Activated T-cell treated with anti-CD3 and anti-CD28 coated beads, Interleukin-2, amount 50 U/mL, for 24 hours (primary cell): ENCODE data around the gene TIMM13.
"Not testable (repeated sequence)": the region's sequence is repeated elsewhere in the genome, so short reads cannot be mapped to it uniquely, and the experiment has no call there.

Experiments used
- DNase-seq: peaks from one replicate; pipeline ENCODE4 v3.0.0-alpha.2; 2020
- H3K27ac Mint-ChIP-seq: 2 replicates; pipeline ENCODE4 v1.8.0; 2020; ENCODE audit warnings: mild to moderate bottlenecking, mixed read lengths
- H3K27me3 Mint-ChIP-seq: 2 replicates; pipeline ENCODE4 v1.8.0; 2020; ENCODE audit warnings: mixed read lengths
- H3K36me3 Mint-ChIP-seq: 2 replicates; pipeline ENCODE4 v1.8.0; 2020; ENCODE audit warnings: low read depth, mixed read lengths
- H3K4me1 Mint-ChIP-seq: 2 replicates; pipeline ENCODE4 v1.8.0; 2020; ENCODE audit warnings: low read depth, mixed read lengths
- H3K4me3 Mint-ChIP-seq: 2 replicates; pipeline ENCODE4 v1.8.0; 2020; ENCODE audit warnings: mild to moderate bottlenecking, moderate library complexity, mixed read lengths
- H3K9me3 Mint-ChIP-seq: 2 replicates; pipeline ENCODE4 v1.8.0; 2020; ENCODE audit warnings: mixed read lengths

TIMM13 gene

DNA sequence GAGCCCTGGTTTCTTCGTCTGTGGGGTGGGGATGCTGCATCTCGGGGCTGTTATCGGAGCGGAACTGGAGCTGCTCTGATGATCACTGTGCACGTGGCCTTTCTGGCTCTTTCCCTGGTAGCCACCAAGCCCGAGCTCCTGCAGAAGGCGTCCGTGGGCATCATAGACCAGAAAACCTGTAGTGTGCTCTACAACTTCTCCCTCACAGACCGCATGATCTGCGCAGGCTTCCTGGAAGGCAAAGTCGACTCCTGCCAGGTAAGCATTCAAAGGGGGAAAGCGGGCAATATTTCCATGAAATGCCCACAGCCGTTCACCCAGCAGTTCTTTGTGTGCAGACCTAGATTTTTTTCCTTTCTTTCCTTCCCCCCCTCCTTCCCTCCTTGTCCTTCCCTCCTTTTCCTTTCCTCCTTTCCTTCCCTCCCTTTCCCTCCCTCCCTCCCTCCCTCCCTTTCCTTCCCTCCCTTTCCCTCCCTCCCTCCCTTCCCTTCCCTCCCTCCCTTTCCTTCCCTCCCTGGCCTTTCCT lies 9.4 kb downstream of the TIMM13 start:
- Mint-ChIP-seq H3K36me3 (peaks cover 28% of the 10 kb centered on the region), H3K27ac (peak overlapping the region; percentile 38), H3K27me3 (no peaks in the 10 kb centered on the region), H3K4me3 (no peak overlapping the region), H3K9me3 (no peaks in the 10 kb centered on the region), H3K4me1 (peaks cover 2% of the 10 kb centered on the region)
- no peak for DNase-seq

DNA sequence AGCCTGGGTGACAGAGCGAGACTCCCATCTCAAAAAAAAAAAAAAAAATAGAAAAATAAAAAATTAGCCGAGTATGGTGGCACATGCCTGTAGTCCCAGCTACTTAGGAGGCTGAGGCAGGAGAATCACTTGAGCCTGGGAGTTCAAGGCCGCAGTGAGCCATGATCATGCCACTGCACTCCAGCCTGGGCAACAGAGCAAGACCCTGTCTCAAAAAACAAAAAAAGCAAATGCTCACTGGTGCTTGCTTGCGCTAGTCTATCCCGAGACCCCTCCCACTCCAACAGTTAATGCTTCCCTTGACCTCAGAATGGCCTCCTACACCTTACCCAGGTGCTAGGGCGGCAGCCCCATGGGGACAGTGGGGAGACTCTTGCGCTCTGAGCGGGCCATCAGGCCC lies 9.9 kb downstream of the TIMM13 start:
- Mint-ChIP-seq H3K27ac (peak overlapping the region; percentile 38), H3K36me3 (peaks cover 28% of the 10 kb centered on the region)
- DNase-seq, H3K4me1 Mint-ChIP-seq, H3K9me3 Mint-ChIP-seq, H3K27me3 Mint-ChIP-seq, H3K4me3 Mint-ChIP-seq: not testable (repeated sequence)

DNA sequence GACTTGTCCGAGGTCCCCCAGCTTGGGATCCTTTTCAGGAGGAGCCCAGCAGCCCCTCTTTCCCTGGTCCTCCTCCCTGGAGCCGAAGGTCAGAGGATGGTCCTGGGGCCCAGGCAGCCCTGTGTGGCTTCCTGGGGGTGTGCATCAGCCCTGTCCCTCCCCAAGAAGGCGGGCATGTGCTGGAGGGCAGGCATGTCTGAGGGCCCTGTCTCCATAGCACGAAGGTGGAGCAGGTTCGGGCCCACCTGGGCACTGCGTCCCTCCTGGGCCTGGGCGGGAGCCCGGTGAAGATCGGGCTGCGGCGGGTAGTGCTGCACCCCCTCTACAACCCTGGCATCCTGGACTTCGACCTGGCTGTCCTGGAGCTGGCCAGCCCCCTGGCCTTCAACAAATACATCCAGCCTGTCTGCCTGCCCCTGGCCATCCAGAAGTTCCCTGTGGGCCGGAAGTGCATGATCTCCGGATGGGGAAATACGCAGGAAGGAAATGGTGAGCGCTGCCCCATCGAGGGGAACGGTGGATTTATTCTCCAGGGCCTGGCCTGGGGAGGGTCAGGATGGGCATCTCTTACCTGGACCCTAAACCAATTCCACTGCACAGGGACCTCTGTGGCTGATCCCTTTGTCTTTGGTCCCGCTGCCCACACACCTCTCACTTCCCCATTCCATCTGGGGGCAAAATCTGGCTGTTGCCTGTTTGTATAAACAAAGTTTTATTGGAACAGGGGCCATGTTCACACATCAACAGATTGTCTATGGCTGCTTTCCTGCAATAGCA lies 10.9 kb downstream of the TIMM13 start:
- Mint-ChIP-seq H3K36me3 (peaks cover 22% of the 10 kb centered on the region), H3K4me1 (no peaks in the 10 kb centered on the region), H3K4me3 (no peak overlapping the region), H3K27ac (no peak overlapping the region), H3K27me3 (no peaks in the 10 kb centered on the region), H3K9me3 (no peaks in the 10 kb centered on the region)
- DNase-seq: no peak

DNA sequence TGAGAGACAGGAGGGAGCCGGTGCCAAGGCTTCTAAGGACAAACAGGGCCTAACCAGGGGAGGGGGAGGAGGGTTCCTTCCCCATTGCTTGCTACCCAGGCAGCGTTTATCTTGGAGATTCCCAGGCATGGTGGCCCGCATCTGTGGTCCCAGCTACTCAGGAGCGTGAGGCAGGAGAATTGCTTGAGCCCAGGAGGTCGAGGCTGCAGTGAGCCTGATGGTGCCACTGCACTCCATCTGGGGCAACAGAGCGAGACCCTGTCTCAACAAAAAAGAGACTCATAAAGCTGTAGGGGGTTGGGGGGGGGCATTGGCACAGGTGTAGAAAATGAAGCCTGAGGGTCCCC lies 11.4 kb downstream of the TIMM13 start:
- DNase-seq: no peak
- no peaks in the 10 kb centered on the region for H3K27me3 Mint-ChIP-seq
- peaks cover 22% of the 10 kb centered on the region for H3K36me3 Mint-ChIP-seq
- no peaks in the 10 kb centered on the region for H3K9me3 Mint-ChIP-seq
- H3K4me3 Mint-ChIP-seq: no peak overlapping the region
- no peaks in the 10 kb centered on the region for H3K4me1 Mint-ChIP-seq
- no peak overlapping the region for H3K27ac Mint-ChIP-seq

DNA sequence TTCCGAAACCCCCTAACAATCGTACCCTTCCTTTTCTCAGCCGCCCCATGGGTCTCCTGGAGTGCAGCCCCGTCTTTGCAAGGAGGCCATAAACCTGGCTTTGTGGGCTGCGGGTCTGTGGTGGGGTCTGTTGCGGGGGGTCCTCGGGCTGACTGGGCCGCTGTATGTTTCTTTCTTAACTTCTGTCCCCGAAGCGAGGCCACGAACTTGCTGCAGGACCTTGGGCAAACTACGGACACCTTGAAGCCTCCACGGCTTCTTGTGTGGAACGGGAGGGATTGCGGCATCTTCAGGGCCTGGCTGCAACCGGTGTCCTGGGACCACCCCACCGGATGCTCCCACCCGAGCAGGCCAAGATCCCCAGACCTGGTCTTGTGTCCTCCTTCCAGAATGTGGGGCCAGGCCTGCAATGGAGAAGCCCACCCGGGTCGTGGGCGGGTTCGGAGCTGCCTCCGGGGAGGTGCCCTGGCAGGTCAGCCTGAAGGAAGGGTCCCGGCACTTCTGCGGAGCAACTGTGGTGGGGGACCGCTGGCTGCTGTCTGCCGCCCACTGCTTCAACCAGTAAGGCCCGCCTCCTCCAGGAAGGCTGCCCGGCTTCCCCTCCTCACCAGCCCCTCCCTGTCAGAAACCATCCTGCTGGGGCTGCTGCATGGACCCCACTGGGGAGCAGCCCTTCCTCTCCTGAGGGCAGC lies 12.0 kb downstream of the TIMM13 start:
- no peak overlapping the region for H3K27ac Mint-ChIP-seq
- H3K27me3 Mint-ChIP-seq: peaks cover 4% of the 10 kb centered on the region
- no peaks in the 10 kb centered on the region for H3K9me3 Mint-ChIP-seq
- DNase-seq: no peak
- H3K4me1 Mint-ChIP-seq: no peaks in the 10 kb centered on the region
- H3K36me3 Mint-ChIP-seq: peaks cover 22% of the 10 kb centered on the region
- no peak overlapping the region for H3K4me3 Mint-ChIP-seq

DNA sequence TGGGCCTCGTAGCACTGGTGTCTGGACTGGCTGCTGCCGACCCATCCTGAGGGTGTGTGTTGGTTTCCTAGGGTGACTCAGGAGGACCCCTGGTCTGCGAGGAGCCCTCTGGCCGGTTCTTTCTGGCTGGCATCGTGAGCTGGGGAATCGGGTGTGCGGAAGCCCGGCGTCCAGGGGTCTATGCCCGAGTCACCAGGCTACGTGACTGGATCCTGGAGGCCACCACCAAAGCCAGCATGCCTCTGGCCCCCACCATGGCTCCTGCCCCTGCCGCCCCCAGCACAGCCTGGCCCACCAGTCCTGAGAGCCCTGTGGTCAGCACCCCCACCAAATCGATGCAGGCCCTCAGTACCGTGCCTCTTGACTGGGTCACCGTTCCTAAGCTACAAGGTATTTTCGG lies 13.8 kb downstream of the TIMM13 start:
- H3K36me3 Mint-ChIP-seq: peaks cover 19% of the 10 kb centered on the region
- no peaks in the 10 kb centered on the region for H3K4me1 Mint-ChIP-seq
- H3K27me3 Mint-ChIP-seq: peaks cover 11% of the 10 kb centered on the region
- DNase-seq: no peak
- no peak overlapping the region for H3K4me3 Mint-ChIP-seq
- no peaks in the 10 kb centered on the region for H3K9me3 Mint-ChIP-seq
- no peak overlapping the region for H3K27ac Mint-ChIP-seq

DNA sequence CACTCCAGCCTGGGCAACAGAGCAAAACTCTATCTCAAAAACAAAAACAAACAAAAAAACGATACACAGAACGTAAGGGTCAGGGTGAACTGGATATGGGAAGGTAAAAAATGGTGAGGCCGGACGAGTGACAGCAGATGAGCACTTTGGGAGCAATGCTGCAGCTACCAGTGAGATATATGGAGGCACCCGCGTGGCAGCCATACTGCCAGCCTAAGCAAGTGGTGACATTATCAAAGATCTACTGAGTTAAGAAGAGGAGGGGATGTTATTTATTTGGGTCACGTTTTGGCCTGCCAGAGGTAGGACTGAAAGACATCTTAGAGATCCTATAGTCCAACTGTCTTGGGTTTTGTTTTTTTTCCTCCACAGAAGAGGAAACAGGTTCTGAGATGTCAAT lies 14.2 kb downstream of the TIMM13 start:
- DNase-seq: no peak
- Mint-ChIP-seq H3K36me3 (peaks cover 19% of the 10 kb centered on the region), H3K4me3 (no peak overlapping the region), H3K4me1 (no peaks in the 10 kb centered on the region), H3K9me3 (no peaks in the 10 kb centered on the region), H3K27ac (no peak overlapping the region), H3K27me3 (peaks cover 11% of the 10 kb centered on the region)

DNA sequence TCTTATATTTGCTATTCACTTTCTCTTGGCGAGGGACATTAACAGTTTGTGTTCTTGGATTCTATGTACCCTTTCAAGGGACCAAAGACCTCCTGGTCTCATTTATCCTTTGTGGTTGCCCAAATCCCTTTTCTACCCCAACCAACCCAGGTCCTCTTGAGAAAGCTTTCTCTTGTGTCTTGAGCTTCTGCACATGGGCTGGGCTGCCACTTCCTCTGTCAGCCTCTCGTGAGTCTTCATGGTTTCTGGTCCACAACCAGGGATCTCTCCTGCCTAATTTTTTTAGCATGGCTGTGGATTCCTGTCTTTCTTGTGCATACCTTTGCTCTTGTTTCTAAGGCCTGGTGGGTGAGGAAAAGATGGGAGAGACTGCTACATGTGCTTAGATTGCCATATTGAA lies 14.9 kb downstream of the TIMM13 start:
- Mint-ChIP-seq H3K27ac (no peak overlapping the region), H3K27me3 (peaks cover 11% of the 10 kb centered on the region), H3K36me3 (peaks cover 13% of the 10 kb centered on the region), H3K4me3 (no peak overlapping the region), H3K9me3 (no peaks in the 10 kb centered on the region), H3K4me1 (no peaks in the 10 kb centered on the region)
- DNase-seq: no peak

DNA sequence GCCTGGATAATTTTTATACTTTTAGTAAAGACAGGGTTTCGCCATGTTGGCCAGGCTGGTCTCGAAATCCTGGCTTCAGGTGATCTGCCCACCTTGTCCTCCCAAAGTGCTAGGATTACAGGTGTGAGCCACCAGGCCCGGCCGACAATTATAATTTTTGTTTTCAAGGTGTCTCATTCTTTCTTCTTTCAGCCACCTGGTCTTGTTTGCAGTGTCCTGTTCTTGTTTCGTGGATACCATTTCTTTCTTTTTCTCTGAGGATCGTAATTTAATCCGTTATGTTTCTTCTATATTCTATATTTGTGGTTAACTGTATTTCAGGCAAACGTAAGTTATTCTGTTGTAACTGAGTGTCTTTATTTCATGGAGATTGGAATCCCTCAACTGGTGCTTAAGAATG lies 15.7 kb downstream of the TIMM13 start:
- Mint-ChIP-seq H3K27ac (no peak overlapping the region), H3K27me3 (peaks cover 11% of the 10 kb centered on the region), H3K36me3 (peaks cover 8% of the 10 kb centered on the region), H3K4me1 (no peaks in the 10 kb centered on the region), H3K9me3 (no peaks in the 10 kb centered on the region), H3K4me3 (no peak overlapping the region)
- no peak for DNase-seq

DNA sequence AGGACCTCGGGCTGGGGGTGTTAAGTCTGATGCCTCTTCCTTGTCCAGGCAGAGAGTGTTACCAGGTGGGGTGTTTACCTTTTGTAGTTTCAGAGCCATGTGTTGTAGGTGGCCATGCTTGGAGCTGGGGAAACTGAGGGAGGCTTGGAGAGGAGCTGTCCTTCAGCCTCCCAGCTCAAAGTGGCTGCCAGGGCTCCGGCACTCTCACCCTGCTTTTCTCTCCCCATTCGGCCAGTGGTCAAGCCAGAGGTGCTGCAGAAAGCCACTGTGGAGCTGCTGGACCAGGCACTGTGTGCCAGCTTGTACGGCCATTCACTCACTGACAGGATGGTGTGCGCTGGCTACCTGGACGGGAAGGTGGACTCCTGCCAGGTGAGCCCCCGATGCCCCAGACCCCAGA lies 17.4 kb downstream of the TIMM13 start:
- DNase-seq: no peak
- Mint-ChIP-seq H3K4me3 (no peak overlapping the region), H3K27ac (no peak overlapping the region), H3K36me3 (no peaks in the 10 kb centered on the region), H3K27me3 (peaks cover 11% of the 10 kb centered on the region), H3K9me3 (no peaks in the 10 kb centered on the region), H3K4me1 (no peaks in the 10 kb centered on the region)

DNA sequence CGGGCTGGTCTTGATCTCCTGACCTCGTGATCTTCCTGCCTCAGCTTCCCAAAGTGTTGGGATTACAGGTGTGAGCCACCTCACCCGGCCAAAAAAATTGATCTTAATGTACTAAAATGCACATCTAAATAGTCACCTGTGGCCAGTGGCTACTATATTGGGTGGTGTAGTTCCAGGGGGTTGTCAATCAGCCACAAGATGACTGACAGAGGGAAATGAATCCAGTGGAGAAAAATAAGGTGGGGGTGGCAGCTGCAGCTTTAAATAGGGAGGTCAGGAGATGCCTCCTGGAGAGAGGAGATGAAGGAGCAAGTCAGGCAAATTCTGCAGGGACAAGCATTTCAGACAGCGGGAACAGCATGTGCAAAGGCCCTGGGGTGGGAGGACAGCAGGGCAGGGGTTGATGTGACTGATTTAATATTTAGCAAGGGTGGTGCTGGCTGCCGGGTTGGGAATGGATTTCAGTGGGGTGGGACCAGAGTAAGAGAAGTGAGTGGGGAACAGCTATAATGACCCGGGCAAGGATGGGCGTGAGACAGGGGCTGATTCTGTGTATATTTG lies 18.0 kb downstream of the TIMM13 start:
- no peak for DNase-seq
- no peak overlapping the region for H3K27ac Mint-ChIP-seq
- H3K4me1 Mint-ChIP-seq: no peaks in the 10 kb centered on the region
- peaks cover 11% of the 10 kb centered on the region for H3K27me3 Mint-ChIP-seq
- no peaks in the 10 kb centered on the region for H3K9me3 Mint-ChIP-seq
- H3K4me3 Mint-ChIP-seq: no peak overlapping the region
- no peaks in the 10 kb centered on the region for H3K36me3 Mint-ChIP-seq

DNA sequence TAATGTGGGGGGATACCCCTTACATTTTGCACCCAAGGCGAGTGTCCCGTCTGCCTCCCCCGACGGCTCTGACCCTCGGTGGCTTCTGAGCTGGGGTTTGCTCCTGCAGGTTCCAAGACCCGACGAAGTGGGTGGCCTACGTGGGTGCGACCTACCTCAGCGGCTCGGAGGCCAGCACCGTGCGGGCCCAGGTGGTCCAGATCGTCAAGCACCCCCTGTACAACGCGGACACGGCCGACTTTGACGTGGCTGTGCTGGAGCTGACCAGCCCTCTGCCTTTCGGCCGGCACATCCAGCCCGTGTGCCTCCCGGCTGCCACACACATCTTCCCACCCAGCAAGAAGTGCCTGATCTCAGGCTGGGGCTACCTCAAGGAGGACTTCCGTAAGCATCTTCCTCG lies 19.1 kb downstream of the TIMM13 start:
- DNase-seq: no peak
- Mint-ChIP-seq H3K27me3 (peaks cover 11% of the 10 kb centered on the region), H3K4me3 (no peak overlapping the region), H3K4me1 (no peaks in the 10 kb centered on the region), H3K27ac (no peak overlapping the region), H3K9me3 (no peaks in the 10 kb centered on the region), H3K36me3 (no peaks in the 10 kb centered on the region)

DNA sequence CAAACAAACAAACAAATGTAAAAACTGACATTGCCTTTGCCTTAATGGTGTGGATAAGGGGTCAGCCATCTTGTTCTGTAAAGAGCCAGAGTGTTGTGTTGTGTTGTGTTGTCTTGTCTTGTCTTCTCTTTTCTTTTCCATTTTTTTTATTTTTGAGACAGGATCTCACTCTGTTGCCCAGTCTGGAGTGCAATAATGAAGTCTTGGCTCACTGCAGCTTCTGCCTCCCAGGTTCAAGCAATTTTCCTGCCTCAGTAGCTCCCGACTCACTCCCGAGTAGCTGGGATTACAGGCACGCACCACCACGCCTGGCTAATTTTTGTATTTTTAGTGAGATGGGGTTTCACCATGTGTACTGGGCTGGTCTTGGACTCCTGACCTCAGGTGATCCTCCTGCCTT lies 27.8 kb downstream of the TIMM13 start:
- Mint-ChIP-seq H3K27me3 (no peaks in the 10 kb centered on the region), H3K27ac (no peak overlapping the region), H3K4me1 (no peaks in the 10 kb centered on the region)

DNA sequence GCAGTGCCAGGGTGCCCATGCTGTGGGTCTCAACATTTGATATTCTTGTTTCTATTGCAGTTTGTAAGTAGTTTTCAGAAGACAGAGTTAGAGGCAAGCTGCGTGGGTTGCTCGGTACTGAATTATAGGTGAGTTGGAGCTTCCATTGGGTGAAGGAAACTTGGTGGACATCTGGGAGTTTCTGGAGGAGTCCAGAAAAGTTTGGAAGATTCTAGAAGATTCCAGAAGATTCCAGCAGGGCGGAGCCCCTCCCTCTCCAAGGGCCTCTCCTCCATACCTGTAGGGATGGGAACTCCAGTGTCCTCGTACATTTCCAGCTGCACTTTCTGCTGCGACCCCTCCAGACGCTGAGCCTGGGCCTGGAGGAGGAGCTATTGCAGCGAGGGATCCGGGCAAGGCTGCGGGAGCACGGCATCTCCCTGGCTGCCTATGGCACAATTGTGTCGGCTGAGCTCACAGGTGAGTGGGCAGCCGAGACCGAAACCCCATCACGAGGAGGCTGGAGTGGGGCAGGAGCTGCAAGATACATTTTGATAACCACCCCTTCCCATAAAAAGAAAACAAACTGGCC lies 28.6 kb downstream of the TIMM13 start:
- Mint-ChIP-seq H3K4me3 (no peak overlapping the region), H3K36me3 (no peaks in the 10 kb centered on the region), H3K9me3 (no peaks in the 10 kb centered on the region), H3K27ac (no peak overlapping the region), H3K27me3 (no peaks in the 10 kb centered on the region), H3K4me1 (peaks cover 1% of the 10 kb centered on the region)
- DNase-seq: no peak

More for the DNA sequence above, 27.8 kb downstream of the TIMM13 start:
- Mint-ChIP-seq H3K36me3 (no peaks in the 10 kb centered on the region), H3K4me3 (no peak overlapping the region), H3K9me3 (no peaks in the 10 kb centered on the region)
- DNase-seq: no peak

DNA sequence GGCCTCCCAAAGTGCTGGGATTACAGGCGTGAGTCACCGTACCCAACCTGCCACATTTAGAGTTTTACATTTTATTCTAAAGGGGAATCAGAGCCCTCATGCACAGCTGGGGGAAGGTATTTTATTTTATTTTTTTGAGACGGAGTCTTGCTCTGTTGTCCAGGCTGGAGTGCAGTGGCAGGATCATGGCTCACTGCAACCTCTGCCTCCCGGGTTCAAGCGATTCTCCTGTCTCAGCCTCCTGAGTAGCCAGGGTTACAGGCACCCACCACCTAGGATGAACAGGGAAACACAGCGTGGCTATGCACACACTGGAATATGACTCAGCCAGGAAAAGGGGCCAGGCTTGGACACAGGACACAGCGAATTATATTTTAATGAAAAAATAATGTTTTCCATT lies 30.2 kb downstream of the TIMM13 start:
- not testable (repeated sequence) for H3K4me3 Mint-ChIP-seq, H3K4me1 Mint-ChIP-seq, H3K9me3 Mint-ChIP-seq, H3K27me3 Mint-ChIP-seq, DNase-seq, H3K27ac Mint-ChIP-seq, H3K36me3 Mint-ChIP-seq
